HFFc6 (cell line): ENCODE results near the gene SCD5. TPM values are rescaled to one million over a fixed set of nuclear protein-coding genes. Genes with fewer than 3 reads are reported as not detected.
A peak's percentile ranks its signal among the peaks of the same experiment; 100 is the strongest.

Experiments
- DNase-seq: peaks from one replicate; pipeline ENCODE4 v3.0.0-alpha.2; 2018
- H3K27ac Mint-ChIP-seq: 2 replicates; pipeline ENCODE4 v1.8.0; 2020; ENCODE audit warnings: mild to moderate bottlenecking, mixed read lengths
- H3K27me3 Mint-ChIP-seq: 2 replicates; pipeline ENCODE4 v1.8.0; 2021; ENCODE audit warnings: mild to moderate bottlenecking, moderate library complexity, mixed read lengths; ENCODE audit not compliant: insufficient read depth
- H3K36me3 Mint-ChIP-seq: 2 replicates; pipeline ENCODE4 v1.8.0; 2021; ENCODE audit warnings: low read depth, mixed read lengths
- H3K4me1 Mint-ChIP-seq: 2 replicates; pipeline ENCODE4 v1.8.0; 2020; ENCODE audit warnings: low read depth, mixed read lengths
- H3K4me3 Mint-ChIP-seq: 2 replicates; pipeline ENCODE4 v1.8.0; 2020; ENCODE audit warnings: mild to moderate bottlenecking, moderate library complexity, mixed read lengths
- H3K9me3 Mint-ChIP-seq: 2 replicates; pipeline ENCODE4 v1.8.0; 2020; ENCODE audit warnings: mild to moderate bottlenecking, mixed read lengths
- CTCF ChIP-seq: fragments of 200-600 bp; sonication (generic); IDR thresholded peaks from 2 replicates; pipeline ENCODE4 v1.5.0; 2021; ENCODE audit warnings: antibody characterized with exemption, mild to moderate bottlenecking
- total RNA-seq, 6 experiments: library from RNA; stranded (reverse); fragmentation: NEBNext Ultra II Directional; extraction: Animal tissue kit (Norgen Biotek cat#: 25700); gene quantifications; 2 replicates in 1 of 6; 3 replicates in 5 of 6; pipeline ENCODE4 v1.2.3, GENCODE V29; 2021

Gene SCD5
- total RNA-seq, 6 experiments from 2014 or later: 28.4 to 36.4 (median 32.0) TPM

GRCh38 chr4:82785611-82786400, 12.8 kb downstream of the SCD5 start:
- Mint-ChIP-seq H3K36me3 (peaks cover 14% of the 10 kb centered on the region; the same call in 1 of the 2 replicates), H3K27ac (peak overlapping the region; percentile 89), H3K9me3 (no peaks in the 10 kb centered on the region)

GRCh38 chr4:82784681-82785610, 13.7 kb downstream of the SCD5 start:
- peak; percentile 47 for DNase-seq

More at GRCh38 chr4:82785611-82786400, 12.8 kb downstream of the SCD5 start:
- Mint-ChIP-seq H3K4me1 (peaks cover 69% of the 10 kb centered on the region), H3K4me3 (peak overlapping the region; percentile 79), H3K27me3 (peaks cover 3% of the 10 kb centered on the region)
- peak; percentile 81 for DNase-seq
- no peak for TF ChIP-seq CTCF

GRCh38 chr4:82782626-82783345, 15.8 kb downstream of the SCD5 start:
- no peak overlapping the region for H3K4me3 Mint-ChIP-seq
- no peaks in the 10 kb centered on the region; the same call in none of the 2 replicates for H3K27me3 Mint-ChIP-seq
- H3K36me3 Mint-ChIP-seq: peaks cover 8% of the 10 kb centered on the region; the same call in 1 of the 2 replicates
- H3K9me3 Mint-ChIP-seq: no peaks in the 10 kb centered on the region
- no peak overlapping the region for H3K27ac Mint-ChIP-seq
- H3K4me1 Mint-ChIP-seq: peaks cover 68% of the 10 kb centered on the region
- no peak for DNase-seq
- TF ChIP-seq CTCF: no peak

More at GRCh38 chr4:82784681-82785610, 13.7 kb downstream of the SCD5 start:
- peak overlapping the region; percentile 79 for H3K4me3 Mint-ChIP-seq
- H3K27ac Mint-ChIP-seq: peak overlapping the region; percentile 89
- H3K4me1 Mint-ChIP-seq: peaks cover 72% of the 10 kb centered on the region
- no peak for TF ChIP-seq CTCF
- no peaks in the 10 kb centered on the region for H3K9me3 Mint-ChIP-seq
- H3K27me3 Mint-ChIP-seq: no peaks in the 10 kb centered on the region; the same call in 1 of the 2 replicates
- H3K36me3 Mint-ChIP-seq: peaks cover 14% of the 10 kb centered on the region; the same call in 1 of the 2 replicates

GRCh38 chr4:82780752-82781231, 17.8 kb downstream of the SCD5 start:
- H3K27ac Mint-ChIP-seq: peak overlapping the region; percentile 42; the same call in 1 of the 2 replicates
- no peaks in the 10 kb centered on the region for H3K9me3 Mint-ChIP-seq
- no peaks in the 10 kb centered on the region; the same call in none of the 2 replicates for H3K27me3 Mint-ChIP-seq
- TF ChIP-seq CTCF: no peak
- H3K4me1 Mint-ChIP-seq: peaks cover 65% of the 10 kb centered on the region
- H3K4me3 Mint-ChIP-seq: no peak overlapping the region
- no peak for DNase-seq
- no peaks in the 10 kb centered on the region for H3K36me3 Mint-ChIP-seq
